GM19468 (cell line): Measurements from ENCODE around the gene MMP1.
A peak's percentile ranks its signal among the peaks of the same experiment; 100 is the strongest.

Experiments used
- ATAC-seq: cut with Tn5 transposase; IDR thresholded peaks from one replicate; pipeline ENCODE4 v1.9.1; 2021; ENCODE audit warnings: mild to moderate bottlenecking, moderate library complexity, moderate number of reproducible peaks; ENCODE audit not compliant: unreplicated experiment; ENCODE audit errors: extremely low read depth

Gene MMP1

DNA sequence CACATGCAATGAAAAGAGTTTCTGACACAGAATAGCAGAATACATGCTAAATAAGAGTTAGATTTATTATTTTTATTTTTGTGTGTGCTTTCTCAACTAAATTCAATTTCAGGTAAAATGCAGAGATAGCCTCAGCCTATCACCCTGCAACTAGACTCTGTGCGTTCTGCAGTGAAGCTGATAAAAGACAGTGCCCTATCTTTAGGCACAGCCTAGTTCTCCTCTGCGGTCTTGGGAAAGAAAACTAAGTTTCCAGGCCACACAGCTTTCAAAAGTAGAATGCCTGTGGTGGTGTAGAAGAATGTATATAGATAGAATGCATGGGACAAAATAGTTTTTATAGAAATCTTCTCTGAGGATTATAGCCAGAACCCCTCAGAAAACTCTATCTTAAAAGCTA, 12.0 kb upstream of the MMP1 start:
- ATAC-seq = no peak

DNA sequence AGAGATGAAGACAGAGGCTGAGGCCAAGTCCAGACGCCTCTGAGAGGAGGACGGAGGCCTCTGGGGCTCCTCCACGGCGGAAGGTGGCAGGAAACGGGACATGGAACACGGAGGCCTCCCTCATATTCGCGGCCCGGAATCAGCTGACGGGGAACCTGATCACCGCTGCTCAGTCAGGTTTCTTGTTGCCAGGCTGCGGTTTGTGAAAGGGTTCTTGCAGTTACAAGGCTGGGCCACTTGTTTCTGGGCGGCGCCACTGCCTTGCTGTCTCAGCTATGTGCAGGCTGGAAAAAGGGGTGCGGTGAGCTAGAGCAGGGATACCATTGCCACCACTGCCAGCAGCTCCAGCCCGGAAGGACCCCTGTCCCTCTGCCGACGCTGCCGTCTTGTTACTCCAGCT, 10.0 kb upstream of the MMP1 start:
- no peak for ATAC-seq

DNA sequence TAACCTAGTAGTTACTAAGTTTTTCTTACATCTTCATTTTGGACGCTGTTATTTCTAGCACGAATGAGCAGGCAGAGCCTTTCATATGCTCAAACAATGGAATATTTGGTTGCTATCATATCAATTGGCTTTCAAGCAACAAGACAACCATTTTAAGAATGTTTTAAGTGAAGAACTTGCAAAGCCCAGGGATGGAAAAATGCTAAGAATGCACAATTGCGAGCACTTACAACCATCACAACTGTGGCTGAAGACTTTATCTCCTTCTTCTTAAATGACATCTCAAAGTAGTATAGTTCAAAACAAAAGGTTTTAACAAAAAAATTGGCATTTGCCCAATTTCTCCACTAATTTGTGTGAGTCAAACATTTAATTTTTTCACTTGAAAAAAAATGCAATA, 8.3 kb upstream of the MMP1 start:
- no peak for ATAC-seq

DNA sequence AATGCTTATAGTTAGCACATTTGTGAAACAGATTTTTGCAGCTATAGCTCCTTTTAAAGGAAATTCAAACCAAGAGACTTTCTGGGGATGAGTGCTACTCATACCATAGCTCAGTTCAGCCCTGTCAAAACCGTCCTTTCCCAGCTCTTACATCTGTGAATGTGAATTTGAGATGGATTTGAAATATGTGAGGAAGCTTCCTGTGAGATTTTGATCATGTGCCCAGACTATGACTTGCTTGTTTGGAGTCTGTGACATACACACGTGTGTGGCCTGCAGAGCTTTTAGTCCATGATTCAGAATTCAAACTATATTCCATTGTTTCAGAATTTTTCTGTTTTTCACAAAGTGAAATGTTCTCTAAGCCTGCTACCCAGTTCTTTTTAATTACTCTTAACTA, 4.4 kb upstream of the MMP1 start:
- ATAC-seq = no peak

DNA sequence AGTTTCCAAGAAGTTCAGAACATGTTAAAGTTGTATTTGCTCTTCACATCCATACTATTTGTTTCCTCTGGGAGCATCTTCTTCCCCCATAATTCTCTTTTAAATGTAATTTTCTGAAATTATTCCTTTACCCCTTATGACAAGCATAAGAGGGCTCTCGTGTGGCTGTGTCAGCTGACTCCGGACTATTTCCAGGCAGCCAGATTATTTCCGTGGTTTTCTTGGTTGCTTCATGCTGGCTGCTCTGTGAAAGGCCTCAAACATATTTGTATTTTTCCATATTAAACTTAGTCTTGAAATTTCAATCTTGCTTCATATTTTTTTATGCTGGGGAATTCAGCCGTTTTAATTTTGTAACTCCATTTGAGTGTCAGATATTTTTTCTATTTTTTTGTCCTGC, 2.8 kb upstream of the MMP1 start:
- ATAC-seq = no peak

DNA sequence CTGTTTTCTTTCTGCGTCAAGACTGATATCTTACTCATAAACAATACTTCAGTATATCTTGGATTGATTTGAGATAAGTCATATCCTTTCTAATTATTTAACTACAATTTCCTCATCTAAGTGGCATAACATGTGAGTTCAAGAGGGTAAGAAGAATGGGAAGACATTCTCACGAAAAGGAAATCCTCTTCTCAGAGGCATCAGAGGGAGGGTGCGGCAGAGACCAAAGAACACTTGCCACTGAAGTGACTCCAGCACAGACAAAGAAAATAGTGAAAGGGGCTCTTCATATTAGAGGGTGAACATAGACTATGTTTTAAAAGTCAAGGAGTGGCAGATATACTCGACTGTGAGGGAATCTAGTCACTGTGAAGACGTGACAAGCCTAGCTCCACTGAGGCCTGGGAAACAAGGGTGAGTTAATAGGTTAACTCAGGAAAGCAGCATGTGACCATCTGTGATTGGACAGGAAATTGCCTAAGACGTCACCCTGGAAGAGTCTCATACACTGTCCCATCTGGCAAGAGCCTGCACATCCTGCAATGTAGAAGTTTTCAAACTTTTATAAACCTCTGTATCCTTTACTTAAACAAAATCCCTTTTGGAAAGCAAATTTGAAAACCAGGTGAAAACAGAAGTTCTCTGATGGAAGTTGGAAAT, 1.9 kb upstream of the MMP1 start:
- no peak for ATAC-seq

DNA sequence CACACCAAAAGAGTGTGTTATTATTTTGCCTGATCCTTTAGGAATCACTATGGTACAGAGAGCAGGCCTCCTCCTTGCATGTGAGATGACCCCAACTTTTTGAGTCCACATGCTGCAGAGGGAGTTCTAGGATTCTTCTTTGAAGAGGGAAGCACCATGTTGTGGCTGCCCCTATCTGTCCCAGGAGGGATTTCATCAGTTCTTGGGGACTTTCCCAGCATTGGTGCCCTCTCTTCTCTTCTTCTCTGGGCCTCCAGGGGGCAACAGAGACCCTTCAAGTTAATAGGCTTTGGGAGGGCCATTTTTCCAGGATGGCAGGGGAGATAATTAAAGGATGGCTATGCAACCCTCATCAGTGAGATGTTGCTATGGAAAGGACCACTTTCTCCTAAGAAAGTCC, 3.6 kb downstream of the MMP1 start:
- ATAC-seq = peak; percentile 28

DNA sequence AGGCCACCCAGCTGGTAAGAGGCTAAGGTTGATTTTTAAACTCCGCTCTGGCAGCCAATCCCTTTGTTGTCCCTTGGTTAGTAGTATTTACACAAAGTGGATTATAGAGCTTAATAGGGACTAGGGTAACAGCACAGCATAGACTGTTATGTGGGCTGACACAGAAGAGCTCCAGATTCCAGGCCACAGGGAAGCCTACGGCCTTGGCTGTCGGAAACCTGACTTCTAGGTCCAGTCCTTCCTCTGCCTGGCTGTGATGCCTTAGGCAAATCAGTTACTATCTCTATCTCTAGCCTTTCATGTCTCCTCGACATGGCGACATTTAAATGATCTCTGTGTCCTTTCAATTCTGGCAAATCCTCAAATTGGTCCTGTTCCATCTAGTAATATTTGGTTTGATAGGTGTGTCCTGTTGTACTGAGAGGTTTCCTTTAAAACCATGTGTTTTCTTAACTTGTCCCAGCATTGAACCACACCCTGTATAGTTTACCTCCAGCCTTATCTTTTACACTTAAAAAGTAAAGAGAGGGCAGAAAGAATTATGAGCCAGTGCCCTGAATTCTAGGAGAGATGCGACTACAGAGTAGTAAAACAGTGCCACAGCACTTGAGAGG, 4.2 kb downstream of the MMP1 start:
- ATAC-seq = no peak

DNA sequence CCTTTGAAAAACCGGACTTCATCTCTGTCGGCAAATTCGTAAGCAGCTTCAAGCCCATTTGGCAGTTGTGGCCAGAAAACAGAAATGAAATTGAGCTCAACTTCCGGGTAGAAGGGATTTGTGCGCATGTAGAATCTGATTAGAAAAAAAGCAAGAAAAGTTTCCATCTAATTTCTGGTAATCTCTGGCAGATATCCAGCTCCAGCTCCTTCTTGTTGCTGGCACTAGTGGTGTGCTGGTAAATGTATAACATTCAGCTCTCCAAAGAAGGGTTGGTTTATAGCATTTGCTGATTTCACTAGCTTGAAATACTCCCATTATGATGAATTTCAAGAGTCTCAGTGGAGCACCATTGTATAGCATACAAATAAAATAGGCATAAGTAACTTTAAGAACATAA, 5.4 kb downstream of the MMP1 start:
- ATAC-seq = no peak

DNA sequence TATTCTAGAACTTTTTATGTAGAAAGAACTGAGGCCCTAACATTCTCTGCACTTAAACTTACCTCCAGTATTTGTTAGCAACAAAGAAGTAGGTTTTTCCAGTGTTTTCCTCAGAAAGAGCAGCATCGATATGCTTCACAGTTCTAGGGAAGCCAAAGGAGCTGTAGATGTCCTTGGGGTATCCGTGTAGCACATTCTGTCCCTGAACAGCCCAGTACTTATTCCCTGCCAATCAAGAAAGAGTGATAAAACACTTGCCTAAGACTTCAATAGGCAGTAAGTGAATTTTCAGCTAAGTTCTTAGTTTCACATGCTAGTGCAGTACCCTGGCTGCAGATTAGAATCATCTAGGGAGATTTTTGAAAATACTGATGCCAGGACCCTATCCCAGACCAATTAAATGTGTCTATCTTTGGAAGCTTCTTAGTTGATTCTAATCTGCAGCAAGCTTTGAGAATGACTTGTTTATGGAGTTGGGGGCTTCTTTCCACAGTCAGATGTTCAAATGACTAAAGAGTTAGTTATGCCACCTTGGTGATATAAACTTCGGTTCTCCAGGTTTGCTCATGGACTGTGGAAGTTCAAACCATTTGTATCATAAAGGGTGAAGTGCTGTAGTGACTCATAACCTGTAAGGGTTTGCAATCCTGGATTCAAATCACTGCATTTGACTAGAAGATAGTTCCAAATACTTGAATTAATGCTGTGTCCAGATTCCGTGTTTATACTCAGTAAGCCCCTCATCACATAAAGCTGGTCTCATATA, 6.5 kb downstream of the MMP1 start:
- ATAC-seq = no peak

DNA sequence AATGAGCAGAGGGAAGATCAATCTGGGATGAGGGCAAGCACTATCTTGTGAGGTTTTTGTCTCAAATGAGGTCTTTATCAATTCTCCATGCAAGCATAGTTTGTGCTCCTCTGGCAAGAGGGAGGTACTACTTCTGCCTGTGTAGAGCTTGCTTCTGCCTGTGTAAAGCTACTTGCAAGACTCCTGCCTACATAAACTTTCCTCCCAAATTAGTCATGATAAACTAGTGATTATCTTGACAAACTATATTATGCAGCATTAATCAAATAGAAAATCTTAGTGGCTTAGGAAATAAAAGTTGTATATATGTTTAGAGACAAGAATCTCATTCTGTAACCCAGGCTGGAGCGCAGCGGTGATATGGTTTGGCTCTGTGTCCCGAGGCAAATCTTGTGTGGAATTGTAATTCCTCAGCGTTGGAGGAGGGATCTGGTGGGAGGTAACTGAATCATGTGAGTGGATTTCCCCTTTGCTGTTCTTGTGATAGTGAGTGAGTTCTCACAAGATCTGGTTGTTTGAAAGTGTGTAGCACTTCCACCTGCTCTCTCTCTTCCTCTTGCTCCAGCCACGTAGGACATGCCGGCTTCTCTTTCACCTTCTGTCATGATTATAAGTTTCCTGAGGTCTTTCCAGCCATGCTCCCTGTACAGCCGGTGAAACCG, 9.5 kb downstream of the MMP1 start:
- ATAC-seq = no peak

DNA sequence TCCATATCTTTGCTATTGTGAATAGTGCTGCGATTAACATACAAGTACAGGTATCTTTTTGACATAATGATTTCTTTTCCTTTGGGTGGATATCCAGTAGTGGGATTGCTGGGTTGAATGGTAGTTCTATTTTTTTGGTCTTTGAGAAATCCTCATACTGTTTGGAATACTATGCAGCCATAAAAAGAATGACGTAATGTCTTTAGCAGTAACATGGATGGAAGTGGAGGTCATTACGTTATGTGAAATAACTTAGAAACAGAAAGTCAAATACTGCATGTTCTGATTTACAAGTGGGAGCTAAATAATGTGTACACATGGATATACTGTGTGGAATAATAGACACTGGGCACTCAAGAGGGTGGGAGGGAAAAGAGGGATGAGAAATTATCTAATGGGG, 13.6 kb downstream of the MMP1 start:
- ATAC-seq = no peak

DNA sequence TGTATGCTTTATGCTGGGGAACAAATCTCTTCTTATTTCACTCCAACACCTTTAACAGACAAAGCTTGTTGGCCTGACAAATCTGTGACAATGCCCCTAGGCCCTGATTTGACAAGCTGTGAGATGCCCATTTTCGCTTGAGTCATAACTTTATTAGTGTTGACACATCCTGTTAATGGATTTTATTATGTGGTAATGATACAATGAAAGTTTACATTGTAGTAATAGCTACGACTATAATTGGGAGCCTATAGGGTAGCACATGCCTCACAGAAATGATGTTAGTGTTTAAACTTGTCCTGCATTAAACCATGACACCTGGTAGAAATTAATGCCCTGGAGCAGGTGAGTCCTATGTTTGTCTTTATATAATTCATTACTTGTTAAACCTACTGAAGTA, 14.2 kb downstream of the MMP1 start:
- ATAC-seq = no peak

DNA sequence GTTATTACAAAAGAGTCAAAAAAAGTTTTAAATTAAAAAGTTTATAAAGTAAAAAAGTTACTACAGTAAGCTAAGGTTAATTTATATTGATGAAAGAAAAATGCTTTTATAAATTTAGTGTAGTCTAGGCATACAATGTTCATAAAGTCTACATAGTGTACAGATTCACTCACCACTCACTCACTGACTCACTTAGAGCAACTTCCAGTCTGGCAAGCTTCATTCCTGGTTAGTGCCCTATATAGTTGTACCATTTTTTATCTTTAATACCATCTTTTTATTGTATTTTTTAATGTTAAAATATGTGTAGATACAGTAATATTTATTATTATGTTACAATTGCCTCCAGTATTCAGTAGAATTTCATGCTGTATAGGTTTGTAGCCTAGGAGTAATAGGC, 14.9 kb downstream of the MMP1 start:
- ATAC-seq = no peak

DNA sequence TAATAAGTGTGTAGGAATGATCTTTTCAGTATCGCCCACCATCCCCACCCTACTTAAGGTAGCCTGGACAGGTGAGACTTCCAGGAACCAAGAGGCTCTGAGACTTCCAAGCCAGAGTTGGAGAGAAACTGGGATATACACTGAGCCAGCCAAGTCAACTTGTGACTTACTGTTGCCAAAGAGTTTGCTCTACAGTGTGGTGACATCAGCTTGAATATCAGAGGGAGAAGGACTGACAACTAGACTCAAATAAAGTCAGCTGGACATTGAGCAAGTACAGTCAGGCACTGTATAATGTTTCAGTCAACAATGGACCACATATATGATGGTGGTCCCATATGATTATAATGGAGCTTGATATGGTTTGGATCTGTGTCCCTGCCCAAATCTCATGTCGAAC, 16.3 kb downstream of the MMP1 start:
- ATAC-seq = no peak

DNA sequence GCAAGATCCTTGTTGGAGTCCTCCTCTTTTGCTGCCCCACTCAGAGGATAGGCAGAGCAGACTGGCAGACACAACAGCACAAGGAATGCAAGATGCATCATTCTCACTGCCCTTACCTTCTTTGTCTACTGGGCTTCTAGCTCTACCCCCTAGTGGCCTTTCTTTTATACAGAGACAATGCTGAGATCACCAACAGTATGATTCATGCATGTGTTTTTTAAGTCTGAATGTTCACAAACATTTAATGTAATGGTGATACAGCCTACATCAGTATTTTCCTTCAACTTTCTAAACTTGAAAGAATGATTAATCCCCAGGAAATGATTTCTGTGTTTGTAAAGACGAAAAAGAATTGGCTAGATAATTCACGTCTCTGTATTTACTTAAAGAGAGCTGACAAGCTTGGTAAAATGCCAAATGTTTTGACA, 17.5 kb downstream of the MMP1 start, which contains the start of gene MMP10:
Gene MMP10 (minus strand): TSS at position 138 of the 428 bp plus-strand sequence. CDS start 37 bp downstream, at position 101.
- no peak for ATAC-seq

DNA sequence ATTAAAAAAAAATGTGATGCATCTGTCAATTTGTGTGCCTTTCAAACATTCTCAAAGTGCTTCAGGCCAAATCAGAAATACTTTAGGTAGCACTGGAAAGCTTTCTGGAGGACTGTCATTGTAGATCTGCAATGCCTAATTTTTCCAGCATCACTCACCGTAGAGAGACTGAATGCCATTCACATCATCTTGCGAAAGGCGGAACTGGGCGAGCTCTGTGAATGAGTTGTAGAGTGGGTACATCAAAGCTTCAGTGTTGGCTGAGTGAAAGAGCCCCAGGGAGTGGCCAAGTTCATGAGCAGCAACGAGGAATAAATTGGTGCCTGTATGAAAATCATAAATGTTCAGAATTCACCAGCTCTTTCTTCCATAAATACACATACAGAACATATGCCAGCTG, 21.5 kb downstream of the MMP1 start:
- ATAC-seq = no peak

DNA sequence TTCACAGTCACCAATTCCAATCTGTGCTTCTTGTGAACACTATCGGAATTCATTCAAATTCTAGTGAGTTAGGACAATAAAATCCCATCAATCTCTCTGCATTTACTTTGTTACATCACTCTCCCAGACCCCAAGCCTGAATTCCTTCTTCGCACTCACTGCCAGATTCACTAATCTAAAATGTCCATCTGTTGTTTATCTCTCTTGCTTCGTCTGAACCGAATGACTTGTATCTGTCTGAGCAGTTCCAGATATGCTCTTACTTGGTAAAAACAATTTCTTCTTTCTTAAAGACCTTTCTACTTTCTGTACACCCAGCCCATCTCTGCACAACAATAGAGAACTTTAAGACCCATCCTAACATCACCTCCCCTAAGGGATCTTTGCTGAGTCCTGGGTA, 24.6 kb downstream of the MMP1 start:
- ATAC-seq = no peak

DNA sequence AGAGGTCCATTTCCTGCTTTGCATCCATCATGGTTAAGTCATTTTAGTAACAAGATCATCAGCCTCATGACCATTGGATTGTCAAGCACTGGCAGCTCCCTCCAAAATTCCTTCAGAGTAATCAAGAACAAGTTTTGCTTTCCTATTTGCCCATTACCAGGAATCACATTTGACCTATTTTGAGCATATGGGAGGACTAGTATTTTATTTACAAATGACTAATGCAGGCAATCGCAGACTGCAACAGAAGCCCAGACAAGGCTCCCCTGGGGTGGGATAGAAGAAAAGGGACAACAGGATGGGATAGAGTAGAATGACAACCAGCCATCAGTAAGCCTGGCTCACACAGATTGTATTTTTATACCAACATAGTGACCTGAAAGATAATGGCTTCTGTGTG, 26.6 kb downstream of the MMP1 start:
- no peak for ATAC-seq

DNA sequence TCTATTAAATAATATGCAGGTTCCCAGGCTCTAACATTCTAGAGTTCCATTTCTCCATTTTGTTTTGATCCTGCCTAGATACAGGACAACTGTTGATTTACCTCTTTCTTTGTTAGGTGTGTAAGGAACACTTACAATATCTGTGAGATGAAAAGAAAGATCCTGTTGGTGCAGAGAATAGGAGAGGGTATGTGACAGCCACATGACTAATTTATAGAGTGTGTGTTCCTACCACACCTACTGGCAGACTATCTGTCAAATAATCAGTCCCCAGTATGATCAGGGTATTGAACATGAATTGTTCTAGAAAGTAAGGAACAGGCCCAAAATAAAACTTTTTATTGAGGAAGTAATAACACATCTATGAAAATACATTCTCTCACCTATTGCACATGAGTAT, 27.8 kb downstream of the MMP1 start:
- no peak for ATAC-seq

DNA sequence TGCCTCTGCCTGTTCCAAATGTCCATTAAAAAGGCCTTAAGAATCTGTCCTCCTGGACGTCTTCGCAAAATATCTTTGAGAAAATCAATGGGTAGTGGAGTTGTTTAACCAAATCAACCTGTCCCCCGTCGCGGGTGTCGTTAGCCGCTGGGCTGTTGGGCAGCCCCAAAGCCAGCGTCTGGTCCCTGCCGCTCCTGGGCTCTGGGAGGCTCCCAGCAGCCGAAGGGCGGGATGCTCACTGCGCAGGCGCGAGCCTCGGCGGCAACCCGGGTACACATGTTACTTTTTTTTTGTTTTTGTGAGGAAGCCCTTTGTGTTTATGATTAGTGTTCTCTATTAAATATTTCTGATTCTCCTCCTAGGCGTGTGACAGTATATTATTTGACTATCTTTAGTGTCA, 30.2 kb downstream of the MMP1 start:
- no peak for ATAC-seq
